MG63 (cell line): Measurements from ENCODE around the gene ATP2C2. TPM values are rescaled to one million over a fixed set of nuclear protein-coding genes. Genes with fewer than 3 reads are reported as not detected.
"Not testable (repeated sequence)": the region's sequence is repeated elsewhere in the genome, so short reads cannot be mapped to it uniquely, and the experiment has no call there.

Source experiments
- DNase-seq: peaks from one replicate; pipeline ENCODE4 v3.0.0-alpha.2; 2020
- H3K27me3 ChIP-seq: fragments of 250-450 bp; sonication (Bioruptor Pico); 2 replicates; pipeline ENCODE4 v1.5.1; 2020; ENCODE audit warnings: mild to moderate bottlenecking, moderate library complexity
- H3K36me3 ChIP-seq: fragments of 250-450 bp; sonication (Bioruptor Pico); 2 replicates; pipeline ENCODE4 v1.5.1; 2020; ENCODE audit warnings: mild to moderate bottlenecking, moderate library complexity
- H3K4me3 ChIP-seq: fragments of 250-450 bp; sonication (Bioruptor Pico); 2 replicates; pipeline ENCODE4 v1.5.1; 2020; ENCODE audit warnings: mild to moderate bottlenecking, moderate library complexity
- H3K9me3 ChIP-seq: fragments of 250-450 bp; sonication (Bioruptor Pico); 2 replicates; pipeline ENCODE4 v1.5.1; 2020; ENCODE audit warnings: mild to moderate bottlenecking, moderate library complexity
- total RNA-seq: library from RNA; depleted of rRNA; stranded (reverse); fragments of >200 nt; shearing (Covaris generic); gene quantifications from 2 replicates; pipeline ENCODE4 v1.2.3, GENCODE V29; 2014; ENCODE audit warnings: low replicate concordance

The ATP2C2 gene
- total RNA-seq, 1 experiment from 2014 or later = not detected

DNA sequence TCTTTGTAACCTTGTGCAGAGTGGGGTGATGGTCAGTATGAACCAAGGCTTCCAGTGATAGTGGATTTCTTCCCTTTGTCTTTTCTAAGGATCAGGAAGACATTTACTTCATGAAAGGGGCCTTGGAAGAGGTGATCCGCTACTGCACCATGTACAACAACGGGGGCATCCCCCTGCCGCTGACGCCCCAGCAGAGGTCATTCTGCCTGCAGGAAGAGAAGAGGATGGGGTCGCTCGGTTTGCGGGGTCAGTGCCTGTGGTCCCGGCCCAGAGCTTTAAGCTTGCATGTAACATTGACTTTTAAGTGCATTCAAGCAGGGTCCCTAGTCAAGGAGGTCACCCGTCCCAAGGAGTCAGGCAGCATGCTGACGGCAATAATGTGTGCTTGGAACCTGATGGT lies 80.1 kb downstream of the ATP2C2 start:
- Histone ChIP-seq H3K27me3 (no peaks in the 10 kb centered on the region; the same call in 1 of the 2 replicates), H3K4me3 (no peak overlapping the region), H3K36me3 (no peaks in the 10 kb centered on the region), H3K9me3 (no peaks in the 10 kb centered on the region)
- no peak for DNase-seq

DNA sequence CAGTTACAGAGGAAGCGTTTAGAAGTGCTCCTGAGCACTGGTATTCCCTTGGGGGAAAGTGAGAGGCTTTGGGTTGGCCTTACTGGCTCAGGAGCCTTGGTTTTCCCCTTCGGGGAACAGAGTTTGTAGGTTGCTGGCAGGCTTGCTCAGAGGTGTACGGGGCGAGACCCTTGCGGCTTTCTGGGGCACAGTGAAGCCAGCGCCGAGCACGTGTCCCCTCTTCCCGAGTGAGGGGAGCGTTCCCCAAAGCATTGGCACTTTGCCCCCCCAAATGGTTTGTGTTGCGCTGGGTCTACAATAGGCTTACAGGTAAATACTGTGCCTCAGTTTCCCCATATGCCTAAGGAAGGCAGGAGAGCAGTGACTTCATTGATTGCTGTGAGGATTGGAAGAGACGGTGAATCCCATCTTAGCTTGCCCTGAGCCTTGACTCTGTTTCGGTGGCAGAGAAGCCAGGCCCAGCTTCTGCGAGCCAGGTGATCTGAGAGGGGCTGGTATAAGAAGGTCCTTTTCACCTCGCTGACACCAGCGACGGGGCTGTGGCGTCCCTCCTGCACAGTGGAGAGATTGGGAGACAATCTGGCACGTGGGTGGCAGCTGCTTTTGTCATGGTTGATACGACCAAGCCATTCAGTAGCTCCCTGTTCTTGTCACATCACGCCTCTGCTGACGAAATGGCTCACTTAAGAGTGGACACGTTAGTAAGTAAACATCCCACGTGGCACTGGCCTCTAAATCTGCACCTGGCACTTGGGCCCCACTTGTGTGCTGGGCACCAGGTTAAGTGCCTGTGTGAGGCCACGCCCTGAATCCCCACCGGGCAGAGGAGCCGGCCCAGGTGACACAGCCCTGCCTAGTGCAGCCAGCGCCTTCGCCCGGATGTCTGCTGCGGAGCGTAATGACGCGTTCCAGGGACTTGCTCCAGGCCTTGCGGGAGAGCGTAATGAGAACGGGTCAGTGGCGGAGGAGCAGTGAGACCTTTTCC lies 81.1 kb downstream of the ATP2C2 start:
- Histone ChIP-seq H3K4me3 (no peak overlapping the region), H3K27me3 (no peaks in the 10 kb centered on the region), H3K36me3 (no peaks in the 10 kb centered on the region), H3K9me3 (no peaks in the 10 kb centered on the region)
- no peak for DNase-seq

DNA sequence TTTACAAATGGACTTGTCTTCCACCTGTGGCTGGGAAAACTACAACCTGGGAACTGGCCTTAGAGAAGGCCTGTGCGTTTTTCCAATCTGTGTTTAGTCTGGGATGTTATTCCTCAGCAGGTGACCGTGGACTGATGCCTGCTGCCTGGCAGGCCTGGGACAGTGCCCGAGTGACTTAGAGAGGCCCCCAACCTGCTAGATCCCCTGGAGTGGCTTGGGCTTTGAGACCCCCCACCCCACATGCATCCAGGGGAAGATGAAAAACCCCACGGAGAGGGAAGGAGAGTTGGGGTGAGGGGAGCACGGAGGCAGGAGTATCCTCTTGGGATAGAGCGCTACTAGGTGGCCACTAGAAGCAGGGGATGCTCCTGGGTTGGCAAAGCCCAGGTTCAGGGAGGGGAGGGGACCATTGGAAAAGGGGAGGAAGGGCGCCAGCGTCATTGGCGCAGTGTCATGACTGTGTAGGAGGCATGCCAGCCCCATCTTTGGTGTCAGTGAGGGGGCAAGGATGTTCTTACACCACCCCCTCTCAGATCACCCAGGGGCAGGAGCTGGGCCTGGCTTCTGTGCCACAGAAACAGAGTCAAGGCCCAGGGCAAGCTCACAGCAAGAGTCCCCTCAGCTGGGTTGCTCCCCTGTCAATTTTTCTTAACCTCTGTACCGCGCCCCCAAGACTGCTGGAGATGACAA lies 82.0 kb downstream of the ATP2C2 start:
- Histone ChIP-seq H3K4me3 (no peak overlapping the region), H3K36me3 (no peaks in the 10 kb centered on the region), H3K27me3 (no peaks in the 10 kb centered on the region), H3K9me3 (no peaks in the 10 kb centered on the region)
- DNase-seq = no peak

- not testable (repeated sequence) for H3K36me3 ChIP-seq, H3K9me3 ChIP-seq, H3K4me3 ChIP-seq, H3K27me3 ChIP-seq, DNase-seq
Measured at GRCh38 chr16:84451010-84451676, 82.8 kb downstream of the ATP2C2 start.

DNA sequence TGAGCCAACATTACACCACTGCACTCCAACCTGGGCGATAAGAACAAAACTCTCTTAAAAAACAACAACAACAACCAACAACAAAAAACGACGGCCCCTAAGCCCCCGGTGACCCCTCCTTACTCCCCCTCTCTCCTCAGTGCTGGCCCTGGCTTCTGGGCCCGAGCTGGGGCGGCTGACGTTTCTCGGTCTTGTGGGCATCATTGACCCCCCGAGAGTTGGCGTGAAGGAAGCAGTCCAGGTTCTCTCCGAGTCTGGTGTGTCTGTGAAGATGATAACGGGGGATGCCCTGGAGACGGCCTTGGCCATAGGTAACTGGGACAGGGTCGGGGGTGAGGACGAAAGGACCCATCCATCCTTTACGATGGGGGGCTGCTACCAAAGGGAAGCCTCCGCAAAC lies 83.4 kb downstream of the ATP2C2 start:
- DNase-seq = no peak

DNA sequence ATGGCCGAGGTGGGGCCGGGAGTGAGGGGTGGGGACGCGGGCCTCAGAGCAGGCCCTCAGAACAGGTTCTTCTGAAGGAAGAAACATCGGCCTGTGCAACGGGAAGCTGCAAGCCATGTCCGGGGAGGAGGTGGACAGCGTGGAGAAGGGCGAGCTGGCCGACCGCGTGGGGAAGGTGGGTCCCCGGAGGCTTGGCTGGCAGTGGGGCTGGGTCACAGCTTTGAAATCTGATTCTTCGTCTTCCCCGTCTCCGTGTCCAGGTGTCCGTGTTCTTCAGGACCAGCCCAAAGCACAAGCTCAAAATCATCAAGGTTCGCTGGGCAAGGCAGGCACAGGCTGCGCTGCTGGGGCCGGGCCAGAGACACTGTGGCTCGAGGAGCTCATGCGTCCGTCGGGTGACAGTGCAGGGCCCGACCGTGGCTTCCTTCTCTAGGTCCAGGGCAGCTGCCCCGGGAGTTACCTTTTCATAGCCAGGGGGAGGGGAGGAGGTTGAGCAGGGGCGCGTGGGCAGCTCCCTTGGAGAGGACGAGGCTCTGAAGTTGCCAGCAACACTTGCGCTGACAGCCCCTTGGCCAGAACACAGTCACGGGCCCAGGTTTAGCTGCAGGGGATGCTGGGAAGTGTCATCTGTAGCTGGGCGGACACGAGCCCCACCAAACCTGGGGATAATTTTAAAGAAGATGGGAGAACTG lies 84.9 kb downstream of the ATP2C2 start:
- Histone ChIP-seq H3K36me3 (no peaks in the 10 kb centered on the region), H3K4me3 (no peak overlapping the region), H3K9me3 (no peaks in the 10 kb centered on the region), H3K27me3 (no peaks in the 10 kb centered on the region)
- no peak for DNase-seq

More for the DNA sequence above, 83.4 kb downstream of the ATP2C2 start:
- Histone ChIP-seq H3K27me3 (no peaks in the 10 kb centered on the region), H3K9me3 (no peaks in the 10 kb centered on the region), H3K36me3 (no peaks in the 10 kb centered on the region), H3K4me3 (no peak overlapping the region)

- H3K27me3 ChIP-seq = no peaks in the 10 kb centered on the region
- DNase-seq = no peak
Measured at GRCh38 chr16:84454611-84455010, 86.3 kb downstream of the ATP2C2 start.

GRCh38 chr16:84455031-84455430 lies 86.7 kb downstream of the ATP2C2 start:
- H3K4me3 ChIP-seq = no peak overlapping the region
- no peak for DNase-seq

More at GRCh38 chr16:84454611-84455010, 86.3 kb downstream of the ATP2C2 start:
- H3K36me3 ChIP-seq = no peaks in the 10 kb centered on the region
- no peak overlapping the region for H3K4me3 ChIP-seq
- no peaks in the 10 kb centered on the region for H3K9me3 ChIP-seq

GRCh38 chr16:84458606-84459532 lies 90.5 kb downstream of the ATP2C2 start:
- H3K36me3 ChIP-seq = no peaks in the 10 kb centered on the region
- no peaks in the 10 kb centered on the region for H3K27me3 ChIP-seq
- no peak for DNase-seq

More at GRCh38 chr16:84455031-84455430, 86.7 kb downstream of the ATP2C2 start:
- Histone ChIP-seq H3K36me3 (no peaks in the 10 kb centered on the region), H3K9me3 (no peaks in the 10 kb centered on the region), H3K27me3 (no peaks in the 10 kb centered on the region)

DNA sequence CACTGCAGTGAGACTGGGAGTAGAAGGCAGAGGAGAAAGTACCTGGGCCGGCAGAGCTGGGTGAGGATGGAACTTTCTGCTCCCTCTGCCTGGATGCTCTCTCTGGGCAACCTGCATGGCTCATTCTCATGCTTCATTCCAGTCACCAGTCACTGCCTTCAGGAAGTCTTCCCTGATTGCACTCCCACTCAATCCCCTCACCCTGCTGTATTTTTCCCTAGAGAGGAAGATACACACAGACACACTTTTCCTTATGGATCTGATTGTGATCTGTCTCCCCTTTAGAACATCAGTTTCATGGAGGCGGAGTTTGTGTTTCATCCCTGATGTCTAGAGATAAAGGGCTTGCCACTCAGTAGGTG lies 91.2 kb downstream of the ATP2C2 start:
- no peak for DNase-seq
- no peaks in the 10 kb centered on the region for H3K36me3 ChIP-seq
- no peaks in the 10 kb centered on the region for H3K27me3 ChIP-seq
- no peaks in the 10 kb centered on the region for H3K9me3 ChIP-seq
- H3K4me3 ChIP-seq = no peak overlapping the region

More at GRCh38 chr16:84458606-84459532, 90.5 kb downstream of the ATP2C2 start:
- H3K4me3 ChIP-seq = no peak overlapping the region
- no peaks in the 10 kb centered on the region for H3K9me3 ChIP-seq

GRCh38 chr16:84459941-84460405 lies 91.6 kb downstream of the ATP2C2 start:
- no peak for DNase-seq
- Histone ChIP-seq H3K9me3 (no peaks in the 10 kb centered on the region), H3K36me3 (no peaks in the 10 kb centered on the region), H3K27me3 (no peaks in the 10 kb centered on the region), H3K4me3 (no peak overlapping the region)

GRCh38 chr16:84460406-84461028 lies 92.2 kb downstream of the ATP2C2 start:
- no peak overlapping the region for H3K4me3 ChIP-seq
- no peaks in the 10 kb centered on the region for H3K9me3 ChIP-seq
- no peak for DNase-seq
- H3K27me3 ChIP-seq = no peaks in the 10 kb centered on the region
- H3K36me3 ChIP-seq = no peaks in the 10 kb centered on the region

- DNase-seq = no peak
- no peaks in the 10 kb centered on the region for H3K9me3 ChIP-seq
- no peaks in the 10 kb centered on the region for H3K27me3 ChIP-seq
- H3K36me3 ChIP-seq = no peaks in the 10 kb centered on the region
- no peak overlapping the region for H3K4me3 ChIP-seq
Measured at GRCh38 chr16:84461029-84461412, 92.7 kb downstream of the ATP2C2 start.

- no peak overlapping the region for H3K4me3 ChIP-seq
- DNase-seq = no peak
- no peaks in the 10 kb centered on the region for H3K27me3 ChIP-seq
- no peaks in the 10 kb centered on the region for H3K9me3 ChIP-seq
- peaks cover 3% of the 10 kb centered on the region; the same call in 1 of the 2 replicates for H3K36me3 ChIP-seq
Measured at GRCh38 chr16:84461413-84462295, 93.3 kb downstream of the ATP2C2 start.
